CD1c-positive myeloid dendritic cell (primary cell): Measurements from ENCODE around the gene VRTN.
A peak's percentile ranks its signal among the peaks of the same experiment; 100 is the strongest.
"Not testable (repeated sequence)": the region's sequence is repeated elsewhere in the genome, so short reads cannot be mapped to it uniquely, and the experiment has no call there.

Source experiments
- DNase-seq: peaks from one replicate; pipeline ENCODE4 v3.0.0-alpha.2; 2016; ENCODE audit errors: extremely low spot score

The VRTN gene

DNA sequence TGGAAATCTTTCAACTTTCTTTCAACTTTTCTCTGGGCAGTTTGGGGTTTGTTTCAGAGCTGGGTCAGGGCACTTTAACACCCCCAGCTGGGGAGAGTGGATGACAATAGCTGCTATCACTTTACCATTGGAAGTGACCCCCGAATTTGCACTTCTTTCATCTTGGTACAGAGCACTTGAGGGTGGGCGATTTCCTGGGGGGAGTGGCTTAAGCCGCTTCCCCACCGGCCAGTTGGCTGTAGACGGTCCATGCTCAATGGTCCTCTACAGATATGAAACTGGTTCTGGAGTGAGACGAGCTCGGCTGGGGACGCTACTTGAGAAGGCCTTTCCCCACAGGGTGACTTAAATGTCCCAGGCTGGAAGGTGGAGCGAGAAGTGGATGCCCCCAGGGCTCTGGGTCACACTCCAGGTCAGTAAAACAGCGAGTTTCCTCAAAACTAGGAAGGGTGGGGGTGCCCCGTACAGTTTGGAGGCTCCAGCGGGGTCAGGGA, at the start of gene VRTN:
Gene VRTN (plus strand): TSS at position 231 of the 494 bp plus-strand sequence. CDS start 8,313 bp downstream, outside the sequence.
- DNase-seq: no peak

GRCh38 chr14:74299061-74299545, 49.2 kb upstream of the VRTN start:
- DNase-seq: peak; percentile 2

DNA sequence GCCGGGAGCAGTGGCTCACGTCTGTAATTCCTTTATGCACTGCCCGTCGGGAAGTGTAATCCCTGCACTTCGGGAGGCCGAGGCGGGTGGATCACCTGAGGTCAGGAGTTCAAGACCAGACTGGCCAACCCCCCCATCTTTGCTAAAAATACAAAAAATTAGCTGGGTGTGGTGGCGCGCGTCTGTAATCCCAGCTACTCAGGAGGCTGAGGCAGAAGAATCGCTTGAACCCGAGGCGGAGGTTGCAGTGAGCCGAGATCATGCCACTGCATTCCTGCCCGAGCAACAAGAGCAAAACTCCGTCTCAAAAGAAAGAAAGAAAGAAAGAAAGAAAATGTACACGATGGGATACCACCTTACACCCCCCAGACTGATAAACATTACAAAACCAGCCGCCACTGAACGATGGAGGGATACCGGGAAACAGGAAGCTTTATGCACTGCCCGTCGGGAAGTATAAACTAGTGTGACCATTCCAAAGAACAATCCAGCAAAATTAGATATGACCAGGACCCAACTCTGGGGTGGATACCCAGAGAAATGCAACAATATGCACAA, 46.6 kb upstream of the VRTN start:
- DNase-seq: no peak

- DNase-seq: peak; percentile 55
Measured at GRCh38 chr14:74302152-74302628, 46.1 kb upstream of the VRTN start.

DNA sequence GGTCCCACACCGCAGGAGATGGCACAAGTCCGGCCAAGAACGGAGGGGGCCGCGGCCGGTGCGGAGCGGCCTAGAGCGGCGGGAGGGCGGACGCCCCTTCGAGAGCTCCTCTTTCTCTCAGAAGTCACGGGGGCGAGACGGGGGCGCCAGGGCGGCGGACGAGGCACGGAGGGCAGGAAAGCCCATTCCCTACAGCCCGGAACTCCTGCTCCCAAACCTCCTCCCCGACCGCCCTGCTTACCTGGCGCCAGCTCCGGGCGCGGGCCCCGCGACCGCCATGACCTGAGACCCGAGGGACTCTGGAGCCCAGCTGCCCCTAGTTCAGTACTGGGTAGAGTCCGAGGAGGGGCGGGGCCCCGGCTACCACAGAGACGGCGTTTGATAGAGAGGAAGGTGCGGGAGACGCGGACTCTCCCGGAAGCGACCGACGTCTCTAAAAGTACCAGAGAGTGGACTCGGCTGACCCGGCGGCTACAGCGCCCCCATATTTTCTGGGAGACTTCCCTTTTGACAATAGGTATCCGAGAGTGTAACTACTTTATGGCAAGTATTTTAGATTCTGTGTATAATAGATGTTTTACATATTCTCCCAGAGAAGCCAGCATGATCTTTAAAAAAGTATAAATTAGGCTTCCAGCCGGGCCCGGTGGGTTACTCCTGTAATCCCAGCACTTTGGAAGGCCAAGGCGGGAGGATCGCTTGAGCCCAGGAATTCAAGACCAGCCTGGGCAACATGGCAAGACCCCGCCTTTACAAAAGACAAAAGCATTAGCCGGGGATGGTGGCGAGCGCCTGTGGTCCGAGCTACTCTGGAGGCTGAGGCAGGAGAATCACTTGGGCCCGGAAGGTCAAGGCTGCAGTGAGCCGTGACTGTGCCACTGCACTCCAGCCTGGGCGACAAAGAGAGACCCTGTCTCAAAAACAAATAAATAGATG, 45.4 kb upstream of the VRTN start, which contains the start of gene ABCD4:
Gene ABCD4 (minus strand): TSS at position 301 of the 936 bp plus-strand sequence. CDS start 22 bp downstream, at position 279.
- peak; percentile 89 for DNase-seq

- no peak for DNase-seq
Measured at GRCh38 chr14:74308695-74309094, 39.6 kb upstream of the VRTN start.

DNA sequence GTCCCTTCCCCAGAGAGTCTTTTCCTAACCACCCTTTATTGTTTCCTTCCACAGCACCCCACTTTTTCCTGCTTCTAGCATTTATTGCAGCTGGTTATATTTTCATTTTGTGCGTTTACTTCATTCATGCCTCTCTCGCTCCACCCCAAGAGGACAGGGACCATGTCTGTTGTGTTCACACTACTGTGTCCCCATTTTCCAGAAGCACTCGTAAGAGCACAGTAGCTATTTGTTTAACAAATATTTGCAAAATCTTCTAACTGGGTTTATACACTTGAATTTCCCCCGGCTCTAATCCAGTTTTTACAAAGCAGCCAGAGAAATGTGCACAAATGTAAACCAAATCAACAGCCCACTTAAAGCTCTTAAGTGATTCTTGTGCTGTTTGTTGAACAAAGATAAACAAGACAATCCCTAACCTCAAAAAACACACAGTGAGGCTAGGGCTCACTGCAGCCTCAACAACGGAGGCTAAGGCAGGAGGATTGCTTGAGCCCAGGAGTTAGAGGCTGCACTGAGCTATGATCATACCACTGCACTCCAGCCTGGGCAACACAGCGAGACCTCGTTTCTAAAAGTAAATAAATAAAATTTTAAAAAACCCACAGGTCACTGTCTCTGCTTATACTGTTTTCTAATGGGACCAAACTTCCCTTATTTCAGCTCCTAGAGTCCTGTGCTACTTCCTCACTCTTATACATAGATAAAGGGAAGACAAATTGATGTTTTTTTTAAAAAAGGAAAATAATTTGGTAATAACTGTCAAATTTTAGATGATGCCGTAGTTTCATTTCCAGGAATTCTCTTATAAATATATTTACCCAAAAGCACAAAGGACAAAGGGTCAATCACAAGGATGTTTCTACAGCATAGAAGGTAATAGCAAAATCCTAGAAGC, 38.9 kb upstream of the VRTN start:
- DNase-seq: peak; percentile 45

DNA sequence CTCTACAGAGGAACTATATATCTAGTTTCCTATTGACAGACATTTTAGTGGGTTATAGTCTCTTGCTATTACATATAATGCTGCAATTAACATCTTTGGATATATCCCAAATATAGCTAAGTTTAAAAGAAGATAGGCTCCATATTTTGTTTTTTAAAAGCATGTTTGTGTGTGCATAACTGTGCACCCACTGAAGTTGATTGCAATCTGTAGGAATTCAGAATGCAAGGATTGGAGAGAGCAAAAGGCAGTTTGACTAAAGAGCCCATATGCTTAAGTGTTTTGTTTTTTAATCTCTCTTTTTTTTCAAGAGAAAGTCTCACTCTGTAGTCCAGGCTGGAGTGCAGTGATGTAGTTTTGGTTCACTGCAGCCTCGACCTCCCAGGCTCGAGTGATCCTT, 36.1 kb upstream of the VRTN start:
- no peak for DNase-seq

- no peak for DNase-seq
Measured at GRCh38 chr14:74313601-74314000, 34.7 kb upstream of the VRTN start.

- no peak for DNase-seq
Measured at GRCh38 chr14:74314576-74314975, 33.7 kb upstream of the VRTN start.

DNA sequence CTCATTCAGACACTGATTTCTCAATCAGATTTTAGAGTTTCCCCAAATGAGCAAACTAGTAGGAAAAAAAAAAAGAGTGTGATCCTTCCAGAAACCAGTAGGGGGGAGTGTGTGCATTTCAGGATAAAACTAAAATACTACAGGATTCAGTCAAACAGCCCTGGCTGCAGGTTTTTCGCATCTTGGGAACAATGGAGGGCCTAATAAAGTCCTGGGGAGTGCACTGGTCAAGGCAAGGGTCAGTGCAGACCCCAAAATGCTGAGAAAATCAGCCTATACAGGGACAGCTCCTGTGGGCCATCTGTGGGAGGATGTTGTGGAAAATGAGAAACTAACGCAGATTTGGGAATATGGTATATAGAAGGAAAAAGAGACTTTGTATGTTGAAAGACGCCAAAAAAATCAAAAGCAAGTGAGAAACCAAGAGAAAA, 23.3 kb upstream of the VRTN start:
- peak; percentile 54 for DNase-seq

GRCh38 chr14:74325446-74325845, 22.8 kb upstream of the VRTN start:
- DNase-seq: no peak

- no peak for DNase-seq
Measured at GRCh38 chr14:74326369-74327152, 21.7 kb upstream of the VRTN start.

DNA sequence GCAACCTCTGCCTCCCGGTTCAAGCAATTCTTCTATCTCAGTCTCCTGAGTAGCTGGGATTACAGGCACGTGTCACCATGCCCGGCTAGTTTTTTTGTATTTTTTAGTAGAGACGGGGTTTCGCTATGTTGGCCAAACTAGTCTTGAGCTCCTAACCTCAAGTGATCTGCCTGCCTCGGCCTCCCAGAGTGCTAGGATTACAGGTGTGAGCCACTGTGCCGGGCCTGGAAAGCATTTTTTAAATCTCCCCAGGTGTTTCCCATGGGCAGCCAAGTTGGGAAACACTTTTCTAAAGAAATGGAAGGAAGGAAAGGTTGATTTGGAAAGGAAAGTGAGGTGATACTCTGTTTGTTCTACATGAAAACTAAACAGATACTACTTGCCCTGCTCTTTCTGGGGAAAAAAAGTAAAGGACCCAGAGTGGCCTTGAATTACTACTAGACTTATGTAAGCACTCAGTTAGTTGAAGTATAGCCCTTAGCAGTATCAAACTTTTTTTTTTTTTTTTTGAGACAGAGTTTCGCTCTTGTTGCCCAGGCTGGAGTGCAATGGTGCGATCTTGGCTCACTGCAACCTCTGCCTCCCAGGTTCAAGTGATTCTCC, 18.2 kb upstream of the VRTN start:
- not testable (repeated sequence) for DNase-seq

DNA sequence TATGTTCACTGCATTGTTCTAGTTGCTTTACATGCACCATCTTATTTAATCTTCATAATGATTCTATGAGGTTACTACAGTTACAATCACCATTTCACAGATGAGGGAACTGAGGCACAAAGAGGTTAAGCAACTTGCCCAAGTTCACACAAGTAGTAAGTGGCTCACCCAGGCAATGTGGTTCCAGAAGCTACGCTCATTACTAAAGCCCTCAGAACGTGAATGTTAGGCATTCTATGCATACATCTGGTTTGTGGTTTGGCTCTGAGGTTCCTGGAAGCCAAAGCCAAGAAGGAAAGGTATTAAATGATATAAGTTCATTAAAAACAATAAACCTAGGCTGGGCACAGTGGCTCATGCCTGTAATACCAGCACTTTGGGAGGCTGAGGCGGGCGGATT, 14.4 kb upstream of the VRTN start:
- DNase-seq: no peak

DNA sequence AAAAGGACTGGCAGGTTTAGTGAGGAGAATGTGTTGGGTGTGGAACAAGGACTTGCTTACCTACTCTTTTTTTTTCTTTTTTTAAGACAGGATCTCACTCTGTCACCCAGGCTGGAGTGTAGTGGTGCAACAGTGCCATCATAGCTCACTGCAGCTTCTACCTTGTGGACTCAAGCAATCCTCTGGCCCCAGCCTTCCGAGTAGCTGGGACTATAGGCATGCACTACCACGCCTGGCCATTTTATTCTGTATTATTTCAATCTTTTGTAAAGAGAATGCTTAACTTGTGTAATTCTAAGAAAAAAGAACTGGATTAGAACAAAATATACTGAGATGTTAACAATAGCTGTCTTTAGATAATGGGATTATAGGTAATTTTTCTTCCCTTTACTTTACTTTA, 1.9 kb upstream of the VRTN start:
- no peak for DNase-seq

- DNase-seq: no peak
Measured at GRCh38 chr14:74347097-74347794, 1.0 kb upstream of the VRTN start.

- DNase-seq: no peak
Measured at GRCh38 chr14:74347795-74348100, 523 bp upstream of the VRTN start.

- no peak for DNase-seq
Measured at GRCh38 chr14:74348735-74349463, 628 bp downstream of the VRTN start.
